Tibial artery (tissue), 4 donors: ENCODE measurements around the gene ACOX3.

ENCODE experiments used
- DNase-seq, 2 donors: peaks; one replicate each; pipeline ENCODE4 v3.0.0-alpha.2; 2019
- H3K27ac ChIP-seq, 2 donors: fragments of 200-600 bp; sonication (generic) in 1 of 2; 1 replicate in 1 of 2; 2 replicates in 1 of 2; pipeline ENCODE4 v1.5.1; 2018 to 2019; ENCODE audit warnings: mild to moderate bottlenecking in 1 of 2
- H3K27me3 ChIP-seq, 2 donors: fragments of 200-600 bp; sonication (generic) in 1 of 2; one replicate each; pipeline versions ENCODE4 v1.5.1 to v1.6.0; 2016 to 2019
- H3K36me3 ChIP-seq, 3 donors: fragments of 200-600 bp; sonication (generic) in 2 of 3; one replicate each; pipeline ENCODE4 v1.5.1; 2016 to 2019; ENCODE audit warnings: mild to moderate bottlenecking in 2 of 3
- H3K4me1 ChIP-seq, 4 donors: fragments of 200-600 bp; sonication (generic) in 2 of 4; 1 replicate in 3 of 4; 2 replicates in 1 of 4; pipeline ENCODE4 v1.5.1; 2016 to 2019
- H3K4me3 ChIP-seq, 2 donors: fragments of 200-600 bp; sonication (generic) in 1 of 2; 1 replicate in 1 of 2; 2 replicates in 1 of 2; pipeline ENCODE4 v1.5.1; 2018 to 2019; ENCODE audit warnings: mild to moderate bottlenecking in 2 of 2
- H3K9me3 ChIP-seq, 3 donors: fragments of 200-600 bp; sonication (generic) in 1 of 3; one replicate each; pipeline ENCODE4 v1.5.1; 2016 to 2019
- CTCF ChIP-seq, 2 experiments: fragments of 200-600 bp in 1 of 2; fragments of 450-650 bp in 1 of 2; IDR thresholded peaks; one replicate each; pipeline ENCODE4 v1.5.1; 2017 to 2019; ENCODE audit warnings: antibody characterized with exemption in 2 of 2, mild to moderate bottlenecking in 1 of 2, moderate library complexity in 1 of 2
- intact Hi-C: fragments of 100-400 bp; cut with DNase I; formaldehyde crosslinking; loops from one replicate; pipeline ENCODE4 v1.15.0; 2023; ENCODE audit warnings: low total_unique reads

Gene ACOX3

GRCh38 chr4:8329859-8330761 is 110.4 kb downstream of the ACOX3 start:
- intact Hi-C loops = no loop called here
- DNase-seq = peak in 1 of 2 donors; percentile 63
- peaks cover 0 to 14% (median 1%) of the 10 kb centered on the region in 4 donors for H3K4me1 ChIP-seq
- no peaks in the 10 kb centered on the region for H3K27me3 ChIP-seq
- TF ChIP-seq CTCF (IDR thresholded peaks at IDR 0.05) = no peak
- no peaks in the 10 kb centered on the region for H3K36me3 ChIP-seq
- peak overlapping the region in 1 of 2 donors; percentile 36 for H3K27ac ChIP-seq
- no peak overlapping the region for H3K4me3 ChIP-seq
- peaks cover 0 to 7% (median 0%) of the 10 kb centered on the region in 3 donors for H3K9me3 ChIP-seq

- Histone ChIP-seq H3K4me3 (no peak overlapping the region), H3K9me3 (peaks cover 0 to 7% (median 0%) of the 10 kb centered on the region in 3 donors), H3K4me1 (peaks cover 0 to 14% (median 1%) of the 10 kb centered on the region in 4 donors), H3K27ac (no peak overlapping the region), H3K27me3 (no peaks in the 10 kb centered on the region), H3K36me3 (no peaks in the 10 kb centered on the region)
- no peak for TF ChIP-seq CTCF (IDR thresholded peaks at IDR 0.05)
- intact Hi-C loops = no loop called here
- peak in 1 of 2 donors; percentile 13 for DNase-seq
Measured at GRCh38 chr4:8329560-8329858, 111.0 kb downstream of the ACOX3 start.

- Histone ChIP-seq H3K27ac (no peak overlapping the region), H3K27me3 (no peaks in the 10 kb centered on the region), H3K4me3 (no peak overlapping the region), H3K9me3 (peaks cover 0 to 7% (median 4%) of the 10 kb centered on the region in 3 donors), H3K4me1 (peaks cover 0 to 14% (median 1%) of the 10 kb centered on the region in 4 donors), H3K36me3 (no peaks in the 10 kb centered on the region)
- peak; percentile 14 to 60 for DNase-seq
- intact Hi-C loops = no loop called here
- TF ChIP-seq CTCF (IDR thresholded peaks at IDR 0.05) = no peak
Measured at GRCh38 chr4:8328866-8329559, 111.5 kb downstream of the ACOX3 start.

- Histone ChIP-seq H3K27ac (no peak overlapping the region), H3K4me1 (peaks cover 0 to 14% (median 1%) of the 10 kb centered on the region in 4 donors), H3K36me3 (no peaks in the 10 kb centered on the region), H3K4me3 (no peak overlapping the region), H3K27me3 (no peaks in the 10 kb centered on the region), H3K9me3 (peaks cover 0 to 11% (median 9%) of the 10 kb centered on the region in 3 donors)
- DNase-seq = no peak
- intact Hi-C loops = no loop called here
- no peak for TF ChIP-seq CTCF (IDR thresholded peaks at IDR 0.05)
Measured at GRCh38 chr4:8328456-8328855, 112.1 kb downstream of the ACOX3 start.

- H3K27ac ChIP-seq = no peak overlapping the region
- no peaks in the 10 kb centered on the region for H3K27me3 ChIP-seq
- no peak for TF ChIP-seq CTCF (IDR thresholded peaks at IDR 0.05)
- peaks cover 0 to 11% (median 1%) of the 10 kb centered on the region in 4 donors for H3K4me1 ChIP-seq
- intact Hi-C loops = no loop called here
- DNase-seq = no peak
- no peak overlapping the region for H3K4me3 ChIP-seq
- H3K36me3 ChIP-seq = no peaks in the 10 kb centered on the region
- H3K9me3 ChIP-seq = peaks cover 0 to 11% (median 9%) of the 10 kb centered on the region in 3 donors
Measured at GRCh38 chr4:8326206-8326605, 114.3 kb downstream of the ACOX3 start.
